AG09309 (cell line): ENCODE results near the gene TNFAIP8L3.
"Not testable (repeated sequence)": the region's sequence is repeated elsewhere in the genome, so short reads cannot be mapped to it uniquely, and the experiment has no call there.

ENCODE experiments used
- DNase-seq: peaks from one replicate; pipeline ENCODE4 v3.0.0-alpha.2; 2010; ENCODE audit warnings: low read depth
- H3K4me3 ChIP-seq: 2 replicates; pipeline ENCODE4 v1.5.1; 2011; ENCODE audit warnings: mild to moderate bottlenecking, low read depth, low read length, moderate library complexity; ENCODE audit not compliant: control insufficient read depth
- TF ChIP-seq, protein P1 (sequence below): IDR thresholded peaks from 2 replicates; pipeline ENCODE4 v1.5.1; 2011; ENCODE audit warnings: mild to moderate bottlenecking, low read depth, low read length, inconsistent platforms; ENCODE audit not compliant: insufficient read depth, control insufficient read depth; ENCODE audit errors: missing control alignments

The TNFAIP8L3 gene

DNA sequence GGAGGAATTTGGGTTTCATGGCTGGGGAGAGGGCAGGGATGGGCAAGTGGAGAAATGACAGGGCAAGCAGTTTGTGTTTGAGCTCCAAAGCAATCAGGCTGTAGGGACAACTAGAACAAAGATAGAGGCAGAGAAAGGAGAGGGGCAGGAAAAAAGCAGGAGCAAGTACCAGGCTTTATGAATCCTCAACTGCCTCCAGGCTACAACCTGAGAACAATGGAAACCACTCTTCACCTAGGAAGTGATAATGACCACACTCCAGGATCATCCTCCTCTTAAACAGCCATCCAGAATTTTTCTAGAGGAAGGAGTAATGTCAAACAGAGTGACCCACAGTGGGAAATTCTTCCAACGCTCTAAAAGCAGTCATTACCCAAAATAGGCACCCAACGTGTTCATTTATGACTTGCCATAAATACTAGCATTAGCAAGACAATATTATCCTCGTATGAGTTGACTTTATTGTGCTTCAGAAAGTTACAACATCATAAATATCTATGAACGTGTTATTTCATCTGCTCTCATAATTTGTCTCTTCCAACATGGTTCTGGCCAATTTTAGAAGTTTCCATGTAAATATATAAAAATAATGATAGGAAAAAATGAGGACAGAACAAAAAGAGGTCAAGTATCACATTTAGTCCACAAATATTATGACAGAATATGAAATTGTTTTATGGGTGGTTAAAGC lies 50.5 kb downstream of the TNFAIP8L3 start:
- no peak overlapping the region for H3K4me3 ChIP-seq
- no peak for DNase-seq
- TF ChIP-seq, protein P1, sequence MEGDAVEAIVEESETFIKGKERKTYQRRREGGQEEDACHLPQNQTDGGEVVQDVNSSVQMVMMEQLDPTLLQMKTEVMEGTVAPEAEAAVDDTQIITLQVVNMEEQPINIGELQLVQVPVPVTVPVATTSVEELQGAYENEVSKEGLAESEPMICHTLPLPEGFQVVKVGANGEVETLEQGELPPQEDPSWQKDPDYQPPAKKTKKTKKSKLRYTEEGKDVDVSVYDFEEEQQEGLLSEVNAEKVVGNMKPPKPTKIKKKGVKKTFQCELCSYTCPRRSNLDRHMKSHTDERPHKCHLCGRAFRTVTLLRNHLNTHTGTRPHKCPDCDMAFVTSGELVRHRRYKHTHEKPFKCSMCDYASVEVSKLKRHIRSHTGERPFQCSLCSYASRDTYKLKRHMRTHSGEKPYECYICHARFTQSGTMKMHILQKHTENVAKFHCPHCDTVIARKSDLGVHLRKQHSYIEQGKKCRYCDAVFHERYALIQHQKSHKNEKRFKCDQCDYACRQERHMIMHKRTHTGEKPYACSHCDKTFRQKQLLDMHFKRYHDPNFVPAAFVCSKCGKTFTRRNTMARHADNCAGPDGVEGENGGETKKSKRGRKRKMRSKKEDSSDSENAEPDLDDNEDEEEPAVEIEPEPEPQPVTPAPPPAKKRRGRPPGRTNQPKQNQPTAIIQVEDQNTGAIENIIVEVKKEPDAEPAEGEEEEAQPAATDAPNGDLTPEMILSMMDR: no peak

DNA sequence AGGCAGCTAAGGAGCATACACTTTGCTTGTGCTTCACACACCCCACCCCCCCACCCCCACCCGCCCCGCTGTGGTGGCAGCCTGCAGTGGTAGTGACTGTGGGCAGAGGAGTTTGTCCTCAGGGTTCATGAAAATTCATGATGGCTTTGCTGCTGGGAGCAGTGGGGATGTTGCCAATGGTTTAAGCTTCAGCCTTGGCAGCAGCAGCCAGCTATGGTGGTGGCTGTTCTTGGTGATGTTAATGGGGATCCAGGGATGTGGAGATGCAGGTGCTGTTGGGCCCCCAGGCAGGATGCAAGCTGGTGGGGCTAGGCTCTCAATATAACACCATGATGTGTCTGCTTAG lies 55.8 kb downstream of the TNFAIP8L3 start:
- TF ChIP-seq, protein P1: no peak
- H3K4me3 ChIP-seq: no peak overlapping the region
- no peak for DNase-seq

DNA sequence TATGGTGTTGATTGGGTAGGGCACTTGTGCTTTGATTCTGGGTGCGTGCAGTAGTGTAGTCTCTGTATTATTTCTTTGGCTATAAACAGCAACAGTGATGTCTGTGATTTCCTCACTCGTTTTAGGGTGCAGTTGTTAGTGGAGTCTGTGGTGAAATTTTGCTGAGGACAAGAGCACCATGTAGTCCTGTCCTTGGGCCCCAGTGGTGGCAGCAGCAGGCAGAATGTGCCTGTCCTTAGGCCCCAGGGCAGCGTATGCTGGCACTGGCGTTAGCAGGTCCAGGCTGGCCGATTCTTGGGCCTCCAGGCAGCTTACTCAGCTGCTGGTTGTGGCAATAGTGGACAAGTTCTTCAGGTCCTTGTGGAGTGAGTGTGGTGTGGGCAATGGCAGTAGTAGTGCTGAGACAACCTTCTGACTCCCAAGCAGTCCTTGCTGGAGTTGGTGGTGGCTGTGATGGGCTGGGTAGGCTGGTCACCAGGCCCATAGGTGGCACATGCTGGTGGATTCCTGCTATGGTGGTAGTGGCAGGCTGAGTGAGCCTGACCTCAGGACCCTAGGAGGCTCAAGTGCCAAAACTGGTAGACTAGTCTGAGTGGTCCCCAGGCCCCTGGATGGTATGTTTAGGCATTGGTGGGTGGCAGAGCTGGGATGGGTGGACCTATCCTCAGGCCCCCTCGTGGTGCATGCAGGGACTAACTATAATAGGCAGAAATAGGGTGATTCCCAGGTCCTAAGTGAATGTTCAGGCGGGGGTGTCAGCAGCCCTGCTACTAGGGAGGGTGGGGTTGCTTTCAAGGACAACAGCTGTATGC lies 56.3 kb downstream of the TNFAIP8L3 start:
- no peak for DNase-seq
- no peak overlapping the region for H3K4me3 ChIP-seq
- TF ChIP-seq, protein P1: no peak

DNA sequence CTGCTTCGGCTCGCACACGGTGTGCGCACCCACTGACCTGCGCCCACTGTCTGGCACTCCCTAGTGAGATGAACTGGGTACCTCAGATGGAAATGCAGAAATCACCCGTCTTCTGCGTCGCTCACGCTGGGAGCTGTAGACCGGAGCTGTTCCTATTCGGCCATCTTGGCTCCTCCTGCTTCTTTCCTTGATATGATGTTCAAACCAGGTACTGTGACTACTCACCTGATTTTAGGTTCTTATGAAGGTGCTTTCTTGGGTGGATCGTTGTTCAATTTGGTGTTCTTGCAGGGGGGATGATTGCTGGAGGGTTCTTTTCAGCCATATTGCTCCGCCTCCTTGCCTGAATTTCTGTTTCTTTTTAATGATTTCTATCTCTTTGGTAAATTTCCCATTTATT lies 57.2 kb downstream of the TNFAIP8L3 start:
- DNase-seq, H3K4me3 ChIP-seq: not testable (repeated sequence)

DNA sequence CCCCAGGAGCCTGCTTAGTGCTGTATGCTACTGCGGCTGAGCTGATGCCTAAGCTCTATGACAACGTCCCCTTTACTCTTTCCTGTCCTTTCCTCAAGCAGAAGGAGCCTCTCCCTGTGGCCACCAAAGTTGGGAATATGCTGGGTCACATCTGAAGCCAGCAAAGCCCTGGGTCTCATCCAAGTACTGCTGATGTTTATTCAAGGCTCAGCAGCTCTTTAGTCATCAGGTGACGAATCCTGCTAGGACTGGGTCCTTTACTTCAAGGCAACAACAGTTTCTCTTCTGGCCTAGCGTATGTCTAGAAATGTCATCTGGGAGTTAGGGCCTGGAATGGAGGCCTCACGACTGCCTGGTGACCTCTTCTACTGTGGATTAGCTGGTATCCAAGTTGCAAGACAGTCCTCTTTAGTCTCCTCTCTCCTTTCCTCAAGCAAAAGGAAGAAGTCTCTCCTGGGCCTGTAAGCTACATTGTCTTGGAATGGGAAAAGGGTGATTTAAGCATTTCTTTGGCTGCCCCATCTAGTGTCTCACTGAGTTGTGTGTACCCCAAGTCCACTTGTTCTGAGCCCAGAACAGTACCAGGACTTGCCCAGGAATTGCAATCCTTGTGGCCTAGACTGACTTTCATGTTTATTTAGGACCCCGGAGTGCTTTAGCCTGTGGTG lies 63.9 kb downstream of the TNFAIP8L3 start:
- no peak overlapping the region for H3K4me3 ChIP-seq
- TF ChIP-seq, protein P1: no peak
- peak; percentile 25 for DNase-seq

DNA sequence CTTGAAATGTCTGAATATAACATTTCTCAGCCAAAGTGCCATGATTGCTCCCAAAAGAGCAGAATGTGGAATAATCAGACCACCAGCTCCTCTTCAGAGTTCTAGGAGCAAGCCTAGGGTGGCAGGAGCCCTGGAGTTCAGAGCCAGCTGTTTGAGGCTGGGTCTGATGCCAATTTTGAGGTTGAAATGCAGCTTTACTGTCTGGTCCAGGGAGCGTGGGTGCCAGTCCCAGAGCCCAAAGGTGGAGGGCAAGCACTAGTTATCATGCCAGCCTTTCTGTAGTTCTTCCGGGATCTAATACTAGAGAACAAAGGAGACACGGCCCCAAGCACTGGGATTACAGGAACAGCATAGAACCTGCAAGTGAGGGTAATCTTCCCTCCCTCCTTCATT lies 69.3 kb downstream of the TNFAIP8L3 start:
- no peak for DNase-seq
- TF ChIP-seq, protein P1: no peak
- no peak overlapping the region for H3K4me3 ChIP-seq
